Measurements from ENCODE around the gene ZNF81.

GRCh38 chrX:47940448-47940847 is 103.7 kb downstream of the ZNF81 start:
- no peak for TF ChIP-seq POLR2AphosphoS5 (IDR thresholded peaks at IDR 0.05; ENCODE audit: low read depth, low read length)
- TF ChIP-seq REST (IDR thresholded peaks at IDR 0.05; ENCODE audit: insufficient read depth in 1 of 2, low read depth in 2 of 2, low read length in 2 of 2), result no peak
- no peak for TF ChIP-seq TAF1 (IDR thresholded peaks at IDR 0.05; ENCODE audit: borderline replicate concordance, insufficient read depth, low read length)
- no peak for TF ChIP-seq SIN3A (IDR thresholded peaks at IDR 0.05; ENCODE audit: borderline replicate concordance, insufficient read depth, low read length)

Data from PFSK-1 (cell line).